GM21737 (cell line): ENCODE data around the gene JMJD4.
"Not testable (repeated sequence)": the region's sequence is repeated elsewhere in the genome, so short reads cannot be mapped to it uniquely, and the experiment has no call there.

Experiments used
- ATAC-seq: cut with Tn5 transposase; IDR thresholded peaks from one replicate; pipeline ENCODE4 v1.9.1; 2021; ENCODE audit warnings: mild to moderate bottlenecking, moderate library complexity; ENCODE audit not compliant: unreplicated experiment

JMJD4 gene

DNA sequence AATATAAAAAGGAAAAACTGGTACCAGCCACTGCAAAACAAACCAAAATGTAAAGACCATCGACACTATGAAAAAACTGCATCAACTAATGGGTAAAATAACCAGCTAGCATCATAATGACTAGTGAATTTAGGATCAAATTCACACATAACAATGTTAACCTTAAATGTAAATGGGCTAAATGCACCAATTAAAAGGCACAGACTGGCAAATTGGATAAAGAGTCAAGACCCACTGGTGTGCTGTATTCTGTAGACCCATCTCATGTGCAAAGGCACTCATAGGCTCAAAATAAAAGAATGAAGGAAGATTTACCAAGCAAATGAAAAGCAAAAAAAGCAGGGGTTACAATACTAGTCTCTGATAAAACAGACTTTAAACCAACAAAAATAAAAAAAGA, 33.5 kb downstream of the JMJD4 start:
- not testable (repeated sequence) for ATAC-seq

DNA sequence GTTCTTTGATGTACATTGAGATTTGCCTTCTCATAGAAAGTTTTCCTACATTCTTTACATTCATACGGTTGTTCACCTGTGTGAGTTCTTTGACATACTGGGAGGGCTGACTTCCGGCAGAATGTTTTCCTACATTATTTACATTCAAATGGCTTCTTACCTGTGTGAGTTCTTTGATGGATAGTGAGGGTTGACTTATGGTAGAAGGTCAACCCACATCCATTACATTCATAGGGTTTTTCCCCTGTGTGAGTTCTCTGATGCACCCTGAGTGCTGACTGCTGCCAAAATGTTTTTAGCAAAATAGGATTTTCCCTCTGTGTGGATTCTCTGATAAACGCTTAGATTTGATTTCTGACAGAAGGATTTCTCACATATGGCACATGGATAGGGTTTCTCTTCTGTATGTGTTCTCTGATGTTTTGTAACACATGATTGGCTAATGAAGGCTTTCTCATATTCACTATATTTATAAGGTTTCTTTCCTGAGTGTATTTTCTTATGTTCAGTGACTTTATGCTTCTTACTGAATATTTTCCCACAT, 37.7 kb downstream of the JMJD4 start:
- no peak for ATAC-seq

DNA sequence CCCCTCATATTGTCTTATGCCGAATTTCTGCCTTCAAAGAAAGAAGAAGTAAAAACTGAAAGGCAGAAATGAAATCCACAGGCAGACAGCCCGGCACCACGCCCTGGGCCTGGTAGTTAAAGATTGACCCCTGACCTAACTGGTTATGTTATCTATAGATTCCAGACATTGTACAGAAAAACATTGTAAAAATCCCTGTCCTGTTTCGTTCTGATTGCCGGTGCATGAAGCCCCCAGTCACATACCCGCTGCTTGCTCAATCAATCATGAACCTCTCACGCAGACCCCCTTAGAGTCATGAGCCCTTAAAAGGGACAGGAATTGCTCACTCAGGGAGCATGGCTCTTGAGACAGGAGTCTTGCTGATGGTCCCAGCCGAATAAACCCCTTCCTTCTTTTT, 49.3 kb downstream of the JMJD4 start:
- no peak for ATAC-seq
